Measurements from ENCODE around the gene RESF1.

DNA sequence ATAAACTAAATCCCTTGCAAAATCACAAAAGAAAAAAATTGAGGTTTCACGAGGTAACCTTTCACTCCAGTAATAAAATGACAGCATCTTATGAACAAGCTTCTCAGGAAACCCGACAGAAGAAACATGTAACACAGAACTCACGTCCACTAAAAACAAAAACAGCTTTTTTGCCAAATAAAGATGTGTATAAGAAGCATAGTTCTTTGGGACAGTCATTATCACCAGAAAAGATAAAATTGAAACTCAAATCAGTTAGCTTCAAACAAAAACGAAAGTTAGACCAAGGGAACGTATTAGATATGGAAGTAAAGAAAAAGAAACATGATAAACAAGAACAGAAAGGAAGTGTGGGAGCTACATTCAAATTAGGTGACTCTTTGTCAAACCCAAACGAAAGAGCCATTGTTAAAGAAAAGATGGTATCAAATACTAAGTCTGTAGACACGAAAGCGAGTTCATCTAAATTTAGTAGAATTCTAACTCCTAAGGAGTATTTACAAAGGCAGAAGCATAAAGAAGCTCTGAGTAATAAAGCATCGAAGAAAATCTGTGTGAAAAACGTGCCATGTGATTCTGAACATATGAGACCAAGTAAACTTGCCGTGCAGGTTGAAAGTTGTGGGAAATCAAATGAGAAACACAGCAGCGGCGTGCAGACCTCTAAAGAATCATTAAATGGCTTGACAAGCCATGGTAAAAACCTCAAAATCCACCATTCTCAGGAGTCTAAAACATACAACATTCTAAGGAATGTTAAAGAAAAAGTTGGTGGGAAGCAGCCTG lies 25.8 kb downstream of the RESF1 start:
- TF ChIP-seq, protein P1, sequence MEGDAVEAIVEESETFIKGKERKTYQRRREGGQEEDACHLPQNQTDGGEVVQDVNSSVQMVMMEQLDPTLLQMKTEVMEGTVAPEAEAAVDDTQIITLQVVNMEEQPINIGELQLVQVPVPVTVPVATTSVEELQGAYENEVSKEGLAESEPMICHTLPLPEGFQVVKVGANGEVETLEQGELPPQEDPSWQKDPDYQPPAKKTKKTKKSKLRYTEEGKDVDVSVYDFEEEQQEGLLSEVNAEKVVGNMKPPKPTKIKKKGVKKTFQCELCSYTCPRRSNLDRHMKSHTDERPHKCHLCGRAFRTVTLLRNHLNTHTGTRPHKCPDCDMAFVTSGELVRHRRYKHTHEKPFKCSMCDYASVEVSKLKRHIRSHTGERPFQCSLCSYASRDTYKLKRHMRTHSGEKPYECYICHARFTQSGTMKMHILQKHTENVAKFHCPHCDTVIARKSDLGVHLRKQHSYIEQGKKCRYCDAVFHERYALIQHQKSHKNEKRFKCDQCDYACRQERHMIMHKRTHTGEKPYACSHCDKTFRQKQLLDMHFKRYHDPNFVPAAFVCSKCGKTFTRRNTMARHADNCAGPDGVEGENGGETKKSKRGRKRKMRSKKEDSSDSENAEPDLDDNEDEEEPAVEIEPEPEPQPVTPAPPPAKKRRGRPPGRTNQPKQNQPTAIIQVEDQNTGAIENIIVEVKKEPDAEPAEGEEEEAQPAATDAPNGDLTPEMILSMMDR (conservative IDR thresholded peaks at IDR 0.05; ENCODE audit: low read length) = no peak
- no peak for TF ChIP-seq EZH2phosphoT487 (IDR thresholded peaks at IDR 0.05; ENCODE audit: borderline replicate concordance, low read depth, low read length)

Data from OCI-LY7 (cell line).